ENCODE measurements around the gene SMIM8. TPM values are rescaled to one million over a fixed set of nuclear protein-coding genes. Genes with fewer than 3 reads are reported as not detected.

SMIM8 gene
- total and polyA plus RNA-seq, 2 donors (not counting 1 experiment from before 2014, with no cell fraction given) = 5.4 to 7.8 TPM

GRCh38 chr6:87289571-87289970 lies 32.8 kb upstream of the SMIM8 start:
- Histone ChIP-seq H3K36me3 (ENCODE audit: control insufficient read depth, insufficient read depth, low read length) (no peaks in the 10 kb centered on the region), H3K4me1 (ENCODE audit: control insufficient read depth, extremely low read depth, insufficient read depth, low read length) (no peaks in the 10 kb centered on the region), H3K27ac (ENCODE audit: insufficient read depth, low read length) (no peak overlapping the region), H3K4me3 (replicated peaks in 1 of 4; ENCODE audit: control extremely low read depth in 1 of 4, insufficient read depth in 1 of 4, low read depth in 3 of 4, low read length in 4 of 4) (no peak overlapping the region), H3K27me3 (ENCODE audit: control insufficient read depth, insufficient read depth, low read length) (no peaks in the 10 kb centered on the region), H3K4me2 (ENCODE audit: extremely low read depth, insufficient read depth, low read length) (no peak overlapping the region), H2AFZ (ENCODE audit: low read length) (no peak overlapping the region), H4K20me1 (ENCODE audit: control insufficient read depth, extremely low read depth, insufficient read depth, low read length) (no peaks in the 10 kb centered on the region), H3K9ac (ENCODE audit: insufficient read depth, low read length) (no peak overlapping the region), H3K79me2 (ENCODE audit: control insufficient read depth, insufficient read depth, low read length) (no peaks in the 10 kb centered on the region), H3K9me3 (ENCODE audit: control insufficient read depth, insufficient read depth, low read depth, low read length) (no peaks in the 10 kb centered on the region)
- TF ChIP-seq EZH2 (IDR thresholded peaks at IDR 0.05; ENCODE audit: low read length, missing control alignments) = no peak
- no peak for TF ChIP-seq CTCF (conservative IDR thresholded peaks at IDR 0.05 in 1 of 2, IDR thresholded peaks at IDR 0.05 in 1 of 2; ENCODE audit: low read depth in 1 of 2, low read length in 2 of 2)
- no peak for DNase-seq (ENCODE audit: low read depth in 2 of 2)

GRCh38 chr6:87291883-87292282 lies 30.5 kb upstream of the SMIM8 start:
- H2AFZ ChIP-seq (ENCODE audit: low read length) = no peak overlapping the region
- no peak overlapping the region for H3K4me2 ChIP-seq (ENCODE audit: extremely low read depth, insufficient read depth, low read length)
- no peak for DNase-seq (ENCODE audit: low read depth in 2 of 2)
- TF ChIP-seq EZH2 (IDR thresholded peaks at IDR 0.05; ENCODE audit: low read length, missing control alignments) (no peak), CTCF (conservative IDR thresholded peaks at IDR 0.05 in 1 of 2, IDR thresholded peaks at IDR 0.05 in 1 of 2; ENCODE audit: low read depth in 1 of 2, low read length in 2 of 2) (no peak)
- H3K27me3 ChIP-seq (ENCODE audit: control insufficient read depth, insufficient read depth, low read length) = no peaks in the 10 kb centered on the region
- H3K36me3 ChIP-seq (ENCODE audit: control insufficient read depth, insufficient read depth, low read length) = no peaks in the 10 kb centered on the region
- no peak overlapping the region for H3K9ac ChIP-seq (ENCODE audit: insufficient read depth, low read length)
- no peak overlapping the region for H3K4me3 ChIP-seq (replicated peaks in 1 of 4; ENCODE audit: control extremely low read depth in 1 of 4, insufficient read depth in 1 of 4, low read depth in 3 of 4, low read length in 4 of 4)
- no peaks in the 10 kb centered on the region for H4K20me1 ChIP-seq (ENCODE audit: control insufficient read depth, extremely low read depth, insufficient read depth, low read length)
- no peaks in the 10 kb centered on the region for H3K79me2 ChIP-seq (ENCODE audit: control insufficient read depth, insufficient read depth, low read length)
- H3K27ac ChIP-seq (ENCODE audit: insufficient read depth, low read length) = no peak overlapping the region
- no peaks in the 10 kb centered on the region for H3K4me1 ChIP-seq (ENCODE audit: control insufficient read depth, extremely low read depth, insufficient read depth, low read length)
- H3K9me3 ChIP-seq (ENCODE audit: control insufficient read depth, insufficient read depth, low read depth, low read length) = no peaks in the 10 kb centered on the region

GRCh38 chr6:87293526-87293925 lies 28.9 kb upstream of the SMIM8 start:
- Histone ChIP-seq H3K27me3 (ENCODE audit: control insufficient read depth, insufficient read depth, low read length) (no peaks in the 10 kb centered on the region), H3K4me1 (ENCODE audit: control insufficient read depth, extremely low read depth, insufficient read depth, low read length) (no peaks in the 10 kb centered on the region), H3K9me3 (ENCODE audit: control insufficient read depth, insufficient read depth, low read depth, low read length) (no peaks in the 10 kb centered on the region), H3K4me3 (replicated peaks in 1 of 4; ENCODE audit: control extremely low read depth in 1 of 4, insufficient read depth in 1 of 4, low read depth in 3 of 4, low read length in 4 of 4) (no peak overlapping the region), H2AFZ (ENCODE audit: low read length) (no peak overlapping the region), H3K79me2 (ENCODE audit: control insufficient read depth, insufficient read depth, low read length) (no peaks in the 10 kb centered on the region), H3K4me2 (ENCODE audit: extremely low read depth, insufficient read depth, low read length) (no peak overlapping the region), H3K27ac (ENCODE audit: insufficient read depth, low read length) (no peak overlapping the region), H3K9ac (ENCODE audit: insufficient read depth, low read length) (no peak overlapping the region), H4K20me1 (ENCODE audit: control insufficient read depth, extremely low read depth, insufficient read depth, low read length) (no peaks in the 10 kb centered on the region), H3K36me3 (ENCODE audit: control insufficient read depth, insufficient read depth, low read length) (no peaks in the 10 kb centered on the region)
- TF ChIP-seq CTCF (conservative IDR thresholded peaks at IDR 0.05 in 1 of 2, IDR thresholded peaks at IDR 0.05 in 1 of 2; ENCODE audit: low read depth in 1 of 2, low read length in 2 of 2) (no peak), EZH2 (IDR thresholded peaks at IDR 0.05; ENCODE audit: low read length, missing control alignments) (no peak)
- DNase-seq (ENCODE audit: low read depth in 2 of 2) = no peak
